K562 (cell line): ENCODE data around the gene RRAS. TPM values are rescaled to one million over a fixed set of nuclear protein-coding genes. Genes with fewer than 3 reads are reported as not detected.

ENCODE experiments used
- ASH1L ChIP-seq: fragments of 450-650 bp; IDR thresholded peaks from 2 replicates; pipeline ENCODE4 v1.6.1; 2018; ENCODE audit warnings: borderline replicate concordance, mild to moderate bottlenecking, low read depth; ENCODE audit not compliant: partially characterized antibody
- CREBBP ChIP-seq: IDR thresholded peaks from one replicate; pipeline ENCODE4 v1.6.1; 2012; ENCODE audit warnings: low read depth, mild to moderate bottlenecking, control low read depth, inconsistent platforms, low read length
- CXXC5 ChIP-seq: fragments of 250-450 bp; sonication (Bioruptor Pico); IDR thresholded peaks from 2 replicates; pipeline ENCODE4 v1.8.0; 2022; ENCODE audit warnings: inconsistent platforms, mild to moderate bottlenecking, moderate library complexity
- JUN ChIP-seq, 2 experiments: sonication (generic) in 1 of 2; formaldehyde crosslinking in 1 of 2; IDR thresholded peaks; 2 replicates each; pipeline versions ENCODE4 v1.6.1 to v1.8.0; 2012 to 2022; ENCODE audit warnings: borderline replicate concordance in 2 of 2, mild to moderate bottlenecking in 2 of 2, improper control_type of control experiment in 1 of 2, low read depth in 1 of 2, low read length in 1 of 2, missing genetic modification reagents in 1 of 2
- MBD2 ChIP-seq: sonication (generic); IDR thresholded peaks from 2 replicates; pipeline ENCODE4 v1.6.1; 2016; ENCODE audit warnings: low read depth, borderline replicate concordance
- MYC ChIP-seq, 2 experiments: fragments of 250-450 bp in 1 of 2; sonication (Bioruptor Pico) in 1 of 2; IDR thresholded peaks; 2 replicates each; pipeline versions ENCODE4 v1.5.1 to v1.6.1; 2012 to 2021; ENCODE audit warnings: low read depth in 2 of 2, borderline replicate concordance in 1 of 2, improper control_type of control experiment in 1 of 2, low read length in 1 of 2, mild to moderate bottlenecking in 1 of 2, moderate library complexity in 1 of 2
- NCOA2 ChIP-seq, 2 experiments: fragments of 450-650 bp; IDR thresholded peaks; 2 replicates each; pipeline ENCODE4 v1.6.1; 2018; ENCODE audit warnings: mild to moderate bottlenecking in 2 of 2, moderate library complexity in 1 of 2; ENCODE audit not compliant: partially characterized antibody in 2 of 2
- RBM17 ChIP-seq: fragments of 200-400 bp; formaldehyde crosslinking; IDR thresholded peaks from 2 replicates; pipeline ENCODE4 v1.6.1; 2017; ENCODE audit warnings: low read depth, mild to moderate bottlenecking, low read length, borderline replicate concordance
- SREBF1 ChIP-seq: fragments of 150-350 bp; IDR thresholded peaks from 2 replicates; pipeline ENCODE4 v1.6.1; 2014; ENCODE audit warnings: antibody characterized with exemption, low read depth, low read length, borderline replicate concordance
- TEAD4 ChIP-seq, 2 experiments: sonication (generic) in 1 of 2; formaldehyde crosslinking in 1 of 2; IDR thresholded peaks; 2 replicates each; pipeline versions ENCODE4 v1.6.1 to v1.8.0; 2012 to 2022; ENCODE audit warnings: borderline replicate concordance in 1 of 2, inconsistent platforms in 1 of 2, low read length in 1 of 2, mild to moderate bottlenecking in 1 of 2, missing genetic modification reagents in 1 of 2
- ZNF12 ChIP-seq: sonication (generic); formaldehyde crosslinking; IDR thresholded peaks from 2 replicates; pipeline ENCODE4 v1.4.0; 2020; ENCODE audit warnings: mild to moderate bottlenecking, missing genetic modification reagents
- ZNF23 ChIP-seq: fragments of 250-450 bp; sonication (Bioruptor Pico); IDR thresholded peaks from 2 replicates; pipeline ENCODE4 v1.4.0; 2020; ENCODE audit warnings: mild to moderate bottlenecking
- ZNF354B ChIP-seq: fragments of 250-450 bp; sonication (Bioruptor Pico); IDR thresholded peaks from 2 replicates; pipeline ENCODE4 v1.4.0; 2020
- polyA plus RNA-seq, 8 experiments: library from polyadenylated mRNA; depleted of rRNA in 4 of 8; stranded (reverse) in 5 of 8; unstranded in 3 of 8; fragments of >200 nt; fragmentation: Nextera tagmentation in 2 of 8; fragmentation: Illumina TruSeq in 1 of 8; extraction: Ambion mirVana in 2 of 8; extraction: Trizol in 1 of 8; gene quantifications; 2 replicates each; pipeline versions ENCODE4 v1.2.1 to v1.2.3, GENCODE V29; 2011 to 2014; ENCODE audit warnings: inconsistent platforms in 1 of 8, missing spikeins in 1 of 8
- total RNA-seq, 7 experiments: library from RNA; depleted of rRNA in 6 of 7; stranded (reverse); fragments of >200 nt in 6 of 7; fragmentation: Illumina TruSeq in 2 of 7; extraction: Trizol in 2 of 7; gene quantifications; 2 replicates each; pipeline versions ENCODE4 v1.2.1 to v1.2.3, GENCODE V29; 2011 to 2021; ENCODE audit warnings: low replicate concordance in 1 of 7
- TF ChIP-seq, protein P1 (sequence below): fragments of 250-450 bp; sonication (Bioruptor Pico); IDR thresholded peaks from 2 replicates; pipeline ENCODE4 v1.4.0; 2020
- TF ChIP-seq, protein P2 (sequence below), 2 experiments: fragments of 450-650 bp; IDR thresholded peaks; 2 replicates each; pipeline ENCODE4 v1.6.1; 2018; ENCODE audit warnings: mild to moderate bottlenecking in 2 of 2, low read depth in 1 of 2; ENCODE audit not compliant: partially characterized antibody in 2 of 2
- TF ChIP-seq, protein P3 (sequence below): fragments of 200-800 bp; sonication (Bioruptor generic); IDR thresholded peaks from 2 replicates; pipeline ENCODE4 v1.6.1; 2017; ENCODE audit warnings: missing genetic modification characterization, missing compliant biosample characterization
- TF ChIP-seq, protein P4 (sequence below): fragments of 450-650 bp; formaldehyde crosslinking; IDR thresholded peaks from 2 replicates; pipeline ENCODE4 v1.4.0; 2020; ENCODE audit warnings: mild to moderate bottlenecking, moderate library complexity

Gene RRAS
- total and polyA plus RNA-seq, 9 of the 15 experiments (the other 6 are each of a cell fraction or from before 2014, with no cell fraction given): 0.70 to 17.3 (median 8.2) TPM

DNA sequence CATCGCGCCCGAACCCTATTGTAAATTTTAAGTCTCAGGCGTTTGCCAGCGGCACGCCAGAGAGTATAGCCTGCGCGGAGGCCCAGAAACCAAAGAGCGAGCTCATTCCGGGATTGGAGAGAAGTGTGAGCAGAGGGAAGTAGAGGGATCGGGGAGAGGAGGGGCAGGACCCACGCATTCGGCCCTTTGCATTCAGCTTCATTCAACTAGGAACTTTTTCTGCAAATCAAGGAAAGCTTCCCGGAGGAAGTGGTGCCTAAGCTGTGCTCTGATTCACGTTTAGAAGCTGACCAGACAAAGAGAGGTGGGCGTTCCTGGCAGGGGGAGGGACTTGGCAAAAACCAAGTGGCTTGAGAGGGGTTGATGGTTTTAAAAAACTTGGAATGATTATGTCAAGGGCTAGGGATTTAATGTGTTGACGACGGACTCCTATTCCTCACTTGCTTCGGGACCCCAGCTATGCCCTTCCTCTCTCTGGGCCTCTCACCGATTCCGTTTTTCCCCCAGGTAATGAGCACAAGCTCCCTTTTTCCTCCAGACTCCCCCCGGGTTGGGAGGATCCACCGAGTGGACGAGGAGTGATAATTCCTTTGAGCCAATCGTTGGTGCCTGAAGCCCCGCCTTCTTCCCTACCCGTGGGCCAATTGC lies 36.3 kb upstream of the RRAS start (continued):
- TF ChIP-seq SREBF1 (peak; percentile 86; the same call in 1 of the 2 replicates), ASH1L (peak; percentile 84), CXXC5 (CRISPR knock-in tag) (no peak), CREBBP (no peak), MBD2 (peak; percentile 96), RBM17 (no peak), TEAD4 (IDR thresholded peaks at IDR 0.05; ENCODE audit: low read length) (peak; percentile 7; the same call in 1 of the 2 replicates), TEAD4 (CRISPR knock-in tag; IDR thresholded peaks at IDR 0.05; ENCODE audit: borderline replicate concordance) (no peak), NCOA2 (IDR thresholded peaks at IDR 0.05; ENCODE audit: partially characterized antibody in 2 of 2) (no peak), JUN (IDR thresholded peaks at IDR 0.05; ENCODE audit: borderline replicate concordance, low read depth, low read length) (0 out of 2 replicates have a peak, but pooled peaks have one; percentile 19), JUN (CRISPR knock-in tag; IDR thresholded peaks at IDR 0.05; ENCODE audit: borderline replicate concordance) (0 out of 2 replicates have a peak, but pooled peaks have one; percentile 37), ZNF354B (no peak), MYC (IDR thresholded peaks at IDR 0.05; ENCODE audit: low read depth, low read length) (peak; percentile 29; the same call in 1 of the 2 replicates), MYC (CRISPR knock-in tag; IDR thresholded peaks at IDR 0.05; ENCODE audit: borderline replicate concordance, low read depth) (0 out of 2 replicates have a peak, but pooled peaks have one; percentile 41), ZNF23 (no peak), ZNF12 (CRISPR knock-in tag) (0 out of 2 replicates have a peak, but pooled peaks have one; percentile 18)
- TF ChIP-seq, protein P1, sequence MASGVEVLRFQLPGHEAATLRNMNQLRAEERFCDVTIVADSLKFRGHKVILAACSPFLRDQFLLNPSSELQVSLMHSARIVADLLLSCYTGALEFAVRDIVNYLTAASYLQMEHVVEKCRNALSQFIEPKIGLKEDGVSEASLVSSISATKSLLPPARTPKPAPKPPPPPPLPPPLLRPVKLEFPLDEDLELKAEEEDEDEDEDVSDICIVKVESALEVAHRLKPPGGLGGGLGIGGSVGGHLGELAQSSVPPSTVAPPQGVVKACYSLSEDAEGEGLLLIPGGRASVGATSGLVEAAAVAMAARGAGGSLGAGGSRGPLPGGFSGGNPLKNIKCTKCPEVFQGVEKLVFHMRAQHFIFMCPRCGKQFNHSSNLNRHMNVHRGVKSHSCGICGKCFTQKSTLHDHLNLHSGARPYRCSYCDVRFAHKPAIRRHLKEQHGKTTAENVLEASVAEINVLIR (CRISPR knock-in tag): no peak
- TF ChIP-seq, protein P2, sequence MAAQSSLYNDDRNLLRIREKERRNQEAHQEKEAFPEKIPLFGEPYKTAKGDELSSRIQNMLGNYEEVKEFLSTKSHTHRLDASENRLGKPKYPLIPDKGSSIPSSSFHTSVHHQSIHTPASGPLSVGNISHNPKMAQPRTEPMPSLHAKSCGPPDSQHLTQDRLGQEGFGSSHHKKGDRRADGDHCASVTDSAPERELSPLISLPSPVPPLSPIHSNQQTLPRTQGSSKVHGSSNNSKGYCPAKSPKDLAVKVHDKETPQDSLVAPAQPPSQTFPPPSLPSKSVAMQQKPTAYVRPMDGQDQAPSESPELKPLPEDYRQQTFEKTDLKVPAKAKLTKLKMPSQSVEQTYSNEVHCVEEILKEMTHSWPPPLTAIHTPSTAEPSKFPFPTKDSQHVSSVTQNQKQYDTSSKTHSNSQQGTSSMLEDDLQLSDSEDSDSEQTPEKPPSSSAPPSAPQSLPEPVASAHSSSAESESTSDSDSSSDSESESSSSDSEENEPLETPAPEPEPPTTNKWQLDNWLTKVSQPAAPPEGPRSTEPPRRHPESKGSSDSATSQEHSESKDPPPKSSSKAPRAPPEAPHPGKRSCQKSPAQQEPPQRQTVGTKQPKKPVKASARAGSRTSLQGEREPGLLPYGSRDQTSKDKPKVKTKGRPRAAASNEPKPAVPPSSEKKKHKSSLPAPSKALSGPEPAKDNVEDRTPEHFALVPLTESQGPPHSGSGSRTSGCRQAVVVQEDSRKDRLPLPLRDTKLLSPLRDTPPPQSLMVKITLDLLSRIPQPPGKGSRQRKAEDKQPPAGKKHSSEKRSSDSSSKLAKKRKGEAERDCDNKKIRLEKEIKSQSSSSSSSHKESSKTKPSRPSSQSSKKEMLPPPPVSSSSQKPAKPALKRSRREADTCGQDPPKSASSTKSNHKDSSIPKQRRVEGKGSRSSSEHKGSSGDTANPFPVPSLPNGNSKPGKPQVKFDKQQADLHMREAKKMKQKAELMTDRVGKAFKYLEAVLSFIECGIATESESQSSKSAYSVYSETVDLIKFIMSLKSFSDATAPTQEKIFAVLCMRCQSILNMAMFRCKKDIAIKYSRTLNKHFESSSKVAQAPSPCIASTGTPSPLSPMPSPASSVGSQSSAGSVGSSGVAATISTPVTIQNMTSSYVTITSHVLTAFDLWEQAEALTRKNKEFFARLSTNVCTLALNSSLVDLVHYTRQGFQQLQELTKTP (IDR thresholded peaks at IDR 0.05; ENCODE audit: low read depth in 1 of 2, partially characterized antibody in 2 of 2): peak in 1 of 2 experiments; percentile 56
- TF ChIP-seq, protein P3, sequence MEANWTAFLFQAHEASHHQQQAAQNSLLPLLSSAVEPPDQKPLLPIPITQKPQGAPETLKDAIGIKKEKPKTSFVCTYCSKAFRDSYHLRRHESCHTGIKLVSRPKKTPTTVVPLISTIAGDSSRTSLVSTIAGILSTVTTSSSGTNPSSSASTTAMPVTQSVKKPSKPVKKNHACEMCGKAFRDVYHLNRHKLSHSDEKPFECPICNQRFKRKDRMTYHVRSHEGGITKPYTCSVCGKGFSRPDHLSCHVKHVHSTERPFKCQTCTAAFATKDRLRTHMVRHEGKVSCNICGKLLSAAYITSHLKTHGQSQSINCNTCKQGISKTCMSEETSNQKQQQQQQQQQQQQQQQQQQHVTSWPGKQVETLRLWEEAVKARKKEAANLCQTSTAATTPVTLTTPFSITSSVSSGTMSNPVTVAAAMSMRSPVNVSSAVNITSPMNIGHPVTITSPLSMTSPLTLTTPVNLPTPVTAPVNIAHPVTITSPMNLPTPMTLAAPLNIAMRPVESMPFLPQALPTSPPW: no peak
- TF ChIP-seq, protein P4, sequence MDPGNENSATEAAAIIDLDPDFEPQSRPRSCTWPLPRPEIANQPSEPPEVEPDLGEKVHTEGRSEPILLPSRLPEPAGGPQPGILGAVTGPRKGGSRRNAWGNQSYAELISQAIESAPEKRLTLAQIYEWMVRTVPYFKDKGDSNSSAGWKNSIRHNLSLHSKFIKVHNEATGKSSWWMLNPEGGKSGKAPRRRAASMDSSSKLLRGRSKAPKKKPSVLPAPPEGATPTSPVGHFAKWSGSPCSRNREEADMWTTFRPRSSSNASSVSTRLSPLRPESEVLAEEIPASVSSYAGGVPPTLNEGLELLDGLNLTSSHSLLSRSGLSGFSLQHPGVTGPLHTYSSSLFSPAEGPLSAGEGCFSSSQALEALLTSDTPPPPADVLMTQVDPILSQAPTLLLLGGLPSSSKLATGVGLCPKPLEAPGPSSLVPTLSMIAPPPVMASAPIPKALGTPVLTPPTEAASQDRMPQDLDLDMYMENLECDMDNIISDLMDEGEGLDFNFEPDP (CRISPR knock-in tag): no peak
